SK-N-SH treated with all-trans-retinoic acid at 6 μM for 48 hours (cell line): Measurements from ENCODE around the gene LMBR1.

ENCODE experiments used
- ATAC-seq: fragments of 200-7000 bp; cut with Tn5 transposase; 3 replicates; pipeline ENCODE4 v1.9.1; 2020; ENCODE audit warnings: mild to moderate bottlenecking, moderate library complexity
- ARNTL ChIP-seq: fragments of 450-650 bp; formaldehyde crosslinking; IDR thresholded peaks from 2 replicates; pipeline ENCODE4 v1.5.0; 2020; ENCODE audit warnings: low read depth, mild to moderate bottlenecking, moderate library complexity, borderline replicate concordance
- CREB5 ChIP-seq: fragments of 250-450 bp; sonication (Bioruptor Pico); IDR thresholded peaks from 2 replicates; pipeline ENCODE4 v1.5.1; 2020; ENCODE audit warnings: low read depth, mild to moderate bottlenecking, moderate library complexity
- CSDC2 ChIP-seq: fragments of 250-450 bp; sonication (Bioruptor Pico); IDR thresholded peaks from 2 replicates; pipeline ENCODE4 v1.5.0; 2020; ENCODE audit warnings: mild to moderate bottlenecking, moderate library complexity
- CSRNP3 ChIP-seq: fragments of 250-450 bp; sonication (Bioruptor Pico); IDR thresholded peaks from 2 replicates; pipeline ENCODE4 v1.5.1; 2021; ENCODE audit warnings: mild to moderate bottlenecking, moderate library complexity
- ISL1 ChIP-seq: fragments of 250-450 bp; sonication (Bioruptor Pico); IDR thresholded peaks from 2 replicates; pipeline ENCODE4 v2.1.2; 2022; ENCODE audit warnings: mild to moderate bottlenecking, moderate library complexity
- PATZ1 ChIP-seq: fragments of 250-450 bp; sonication (Bioruptor Pico); IDR thresholded peaks from 2 replicates; pipeline ENCODE4 v1.8.0; 2020; ENCODE audit warnings: mild to moderate bottlenecking, moderate library complexity, borderline replicate concordance
- POU6F1 ChIP-seq: fragments of 250-450 bp; sonication (Bioruptor Pico); IDR thresholded peaks from 2 replicates; pipeline ENCODE4 v1.8.0; 2021; ENCODE audit warnings: low read depth, mild to moderate bottlenecking, moderate library complexity, borderline replicate concordance
- PPARA ChIP-seq: fragments of 250-450 bp; sonication (Bioruptor Pico); IDR thresholded peaks from 2 replicates; pipeline ENCODE4 v1.5.0; 2020; ENCODE audit warnings: mild to moderate bottlenecking, borderline replicate concordance
- RARB ChIP-seq: fragments of 250-450 bp; sonication (Bioruptor Pico); IDR thresholded peaks from 2 replicates; pipeline ENCODE4 v1.8.0; 2021; ENCODE audit warnings: mild to moderate bottlenecking, moderate library complexity
- SNAI2 ChIP-seq: fragments of 250-450 bp; sonication (Bioruptor Pico); IDR thresholded peaks from 2 replicates; pipeline ENCODE4 v1.5.0; 2020; ENCODE audit warnings: mild to moderate bottlenecking, moderate library complexity
- TCF4 ChIP-seq: fragments of 250-450 bp; sonication (Bioruptor Pico); IDR thresholded peaks from 2 replicates; pipeline ENCODE4 v1.8.0; 2021; ENCODE audit warnings: mild to moderate bottlenecking, moderate library complexity, borderline replicate concordance
- TOX ChIP-seq: fragments of 250-450 bp; sonication (Bioruptor Pico); IDR thresholded peaks from 2 replicates; pipeline ENCODE4 v1.8.0; 2021; ENCODE audit warnings: mild to moderate bottlenecking, moderate library complexity, borderline replicate concordance
- TSHZ2 ChIP-seq: fragments of 250-450 bp; sonication (Bioruptor Pico); IDR thresholded peaks from 2 replicates; pipeline ENCODE4 v1.5.0; 2020; ENCODE audit warnings: mild to moderate bottlenecking, moderate library complexity
- ZC3H10 ChIP-seq: fragments of 250-450 bp; sonication (Bioruptor Pico); IDR thresholded peaks from 2 replicates; pipeline ENCODE4 v1.5.1; 2021; ENCODE audit warnings: mild to moderate bottlenecking, moderate library complexity
- ZFP30 ChIP-seq: fragments of 450-650 bp; formaldehyde crosslinking; IDR thresholded peaks from 2 replicates; pipeline ENCODE4 v1.5.0; 2022; ENCODE audit warnings: mild to moderate bottlenecking, moderate library complexity
- ZNF565 ChIP-seq: fragments of 450-650 bp; formaldehyde crosslinking; conservative IDR thresholded peaks from 2 replicates; pipeline ENCODE4 v1.5.0; 2020; ENCODE audit warnings: low read depth, mild to moderate bottlenecking, moderate library complexity
- ZNF70 ChIP-seq: fragments of 450-650 bp; formaldehyde crosslinking; IDR thresholded peaks from 2 replicates; pipeline ENCODE4 v1.5.0; 2020; ENCODE audit warnings: mild to moderate bottlenecking, moderate library complexity
- ZNF8 ChIP-seq: fragments of 450-650 bp; formaldehyde crosslinking; IDR thresholded peaks from 2 replicates; pipeline ENCODE4 v1.5.0; 2020; ENCODE audit warnings: mild to moderate bottlenecking, moderate library complexity

Gene LMBR1

GRCh38 chr7:156929789-156930539 lies 37.0 kb upstream of the LMBR1 start (continued):
- no peak for TF ChIP-seq PATZ1 (CRISPR knock-in tag)
- no peak for TF ChIP-seq TOX
- TF ChIP-seq, all 23 proteins: peak for 0

- TF ChIP-seq ZNF70 (CRISPR knock-in tag) = no peak
- no peak for TF ChIP-seq SNAI2 (CRISPR knock-in tag)
- no peak for TF ChIP-seq PPARA (CRISPR knock-in tag)
- no peak for TF ChIP-seq ZNF565 (CRISPR knock-in tag)
- no peak for TF ChIP-seq ZC3H10 (CRISPR knock-in tag)
- no peak for TF ChIP-seq TCF4 (CRISPR knock-in tag)
- TF ChIP-seq CREB5 = no peak
- no peak for TF ChIP-seq ZFP30 (CRISPR knock-in tag)
- no peak for TF ChIP-seq CSDC2 (CRISPR knock-in tag)
- TF ChIP-seq ZNF8 = no peak
- no peak for TF ChIP-seq ARNTL (CRISPR knock-in tag)
- TF ChIP-seq PATZ1 (CRISPR knock-in tag) = no peak
- TF ChIP-seq TSHZ2 (CRISPR knock-in tag) = no peak
- ATAC-seq = no peak
Observed at GRCh38 chr7:156928406-156928747, 35.4 kb upstream of the LMBR1 start.

- no peak for ATAC-seq
- TF ChIP-seq PATZ1 (CRISPR knock-in tag) (no peak), TOX (no peak), ZC3H10 (CRISPR knock-in tag) (no peak), PPARA (CRISPR knock-in tag) (no peak), ISL1 (CRISPR knock-in tag) (no peak), TSHZ2 (CRISPR knock-in tag) (no peak), RARB (CRISPR knock-in tag) (no peak), ZNF565 (CRISPR knock-in tag) (no peak), ZFP30 (CRISPR knock-in tag) (no peak), POU6F1 (CRISPR knock-in tag) (no peak), CSRNP3 (CRISPR knock-in tag) (no peak), ZNF8 (no peak), ZNF70 (CRISPR knock-in tag) (no peak)
Observed at GRCh38 chr7:156927571-156928405, 34.8 kb upstream of the LMBR1 start.
